Measurements from ENCODE around the gene DNAJB6. TPM values are rescaled to one million over a fixed set of nuclear protein-coding genes. Genes with fewer than 3 reads are reported as not detected.

Gene DNAJB6
- total RNA-seq, 4 donors from 2014 or later = 63.5 to 125 (median 107) TPM

DNA sequence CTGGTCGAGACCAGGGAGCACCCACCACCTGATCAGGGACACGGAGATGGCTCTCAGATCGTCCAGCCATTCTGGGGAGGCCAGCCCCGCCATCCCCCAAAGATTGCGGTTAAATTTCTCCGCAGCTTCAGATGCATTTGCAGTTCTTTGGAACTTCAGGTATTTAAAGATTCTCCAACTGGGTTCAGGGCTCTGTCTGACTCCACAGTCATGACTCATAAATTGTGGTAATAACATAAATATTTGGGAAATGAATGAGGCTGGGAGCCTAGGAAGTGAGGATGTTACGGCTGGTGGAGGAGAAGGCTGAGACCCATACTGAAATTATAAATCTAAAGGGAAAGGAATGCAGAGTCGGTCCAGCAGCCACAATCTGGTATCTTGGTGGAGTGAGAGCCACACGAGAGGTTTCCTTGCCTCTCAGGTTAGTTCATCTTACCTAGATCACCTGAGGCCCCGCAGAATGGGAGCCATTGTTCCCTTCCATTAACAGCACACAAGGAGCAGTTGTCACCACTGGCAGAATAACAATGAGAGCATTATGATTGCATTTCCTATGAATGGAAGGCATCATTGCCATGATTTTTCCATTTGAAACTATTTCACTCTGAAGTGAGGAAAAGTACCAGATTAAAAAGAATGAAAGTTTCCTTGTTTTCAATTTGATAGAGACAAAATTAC, 26.7 kb upstream of the DNAJB6 start:
- TF ChIP-seq, protein P1, sequence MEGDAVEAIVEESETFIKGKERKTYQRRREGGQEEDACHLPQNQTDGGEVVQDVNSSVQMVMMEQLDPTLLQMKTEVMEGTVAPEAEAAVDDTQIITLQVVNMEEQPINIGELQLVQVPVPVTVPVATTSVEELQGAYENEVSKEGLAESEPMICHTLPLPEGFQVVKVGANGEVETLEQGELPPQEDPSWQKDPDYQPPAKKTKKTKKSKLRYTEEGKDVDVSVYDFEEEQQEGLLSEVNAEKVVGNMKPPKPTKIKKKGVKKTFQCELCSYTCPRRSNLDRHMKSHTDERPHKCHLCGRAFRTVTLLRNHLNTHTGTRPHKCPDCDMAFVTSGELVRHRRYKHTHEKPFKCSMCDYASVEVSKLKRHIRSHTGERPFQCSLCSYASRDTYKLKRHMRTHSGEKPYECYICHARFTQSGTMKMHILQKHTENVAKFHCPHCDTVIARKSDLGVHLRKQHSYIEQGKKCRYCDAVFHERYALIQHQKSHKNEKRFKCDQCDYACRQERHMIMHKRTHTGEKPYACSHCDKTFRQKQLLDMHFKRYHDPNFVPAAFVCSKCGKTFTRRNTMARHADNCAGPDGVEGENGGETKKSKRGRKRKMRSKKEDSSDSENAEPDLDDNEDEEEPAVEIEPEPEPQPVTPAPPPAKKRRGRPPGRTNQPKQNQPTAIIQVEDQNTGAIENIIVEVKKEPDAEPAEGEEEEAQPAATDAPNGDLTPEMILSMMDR (IDR thresholded peaks at IDR 0.05) = no peak
- no peak for TF ChIP-seq POLR2A (IDR thresholded peaks at IDR 0.05)
- DNase-seq = no peak
- Histone ChIP-seq H3K9me3 (no peaks in the 10 kb centered on the region), H3K27me3 (no peaks in the 10 kb centered on the region), H3K4me3 (no peak overlapping the region), H3K4me1 (no peaks in the 10 kb centered on the region), H3K27ac (no peak overlapping the region), H3K36me3 (no peaks in the 10 kb centered on the region)
- intact Hi-C loops (cut with DNase I; ENCODE audit: low total_unique reads) = no loop called here

DNA sequence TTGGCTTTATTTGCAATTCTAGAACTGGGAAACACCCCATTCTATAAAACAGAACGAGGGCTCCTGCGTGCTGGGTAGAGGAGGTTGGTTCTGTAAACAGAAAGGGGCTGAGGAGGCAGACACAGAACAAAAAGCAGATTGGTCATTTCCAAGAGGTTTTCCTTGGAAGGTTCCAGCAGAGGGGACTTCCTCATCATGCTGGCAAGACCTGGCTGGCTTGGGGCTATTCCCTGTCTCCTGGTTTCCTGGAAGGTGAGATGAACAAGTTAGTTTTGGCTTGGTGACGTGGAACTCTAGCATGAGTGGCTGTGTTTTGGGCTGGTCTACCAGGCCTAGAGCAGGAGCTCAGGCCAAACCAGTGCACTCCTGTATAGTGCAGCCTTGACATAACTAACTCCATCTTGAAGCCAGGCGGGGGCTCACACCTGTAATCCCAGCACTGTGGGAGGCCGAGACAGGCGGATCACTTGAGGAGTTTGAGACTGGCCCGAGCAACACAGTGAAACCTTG, 26.1 kb upstream of the DNAJB6 start:
- intact Hi-C loops (cut with DNase I; ENCODE audit: low total_unique reads) = no loop called here
- Histone ChIP-seq H3K9me3 (no peaks in the 10 kb centered on the region), H3K4me3 (no peak overlapping the region), H3K4me1 (no peaks in the 10 kb centered on the region), H3K27ac (no peak overlapping the region), H3K36me3 (no peaks in the 10 kb centered on the region), H3K27me3 (no peaks in the 10 kb centered on the region)
- no peak for DNase-seq
- no peak for TF ChIP-seq POLR2A (IDR thresholded peaks at IDR 0.05)
- TF ChIP-seq, protein P1 (IDR thresholded peaks at IDR 0.05) = no peak

DNA sequence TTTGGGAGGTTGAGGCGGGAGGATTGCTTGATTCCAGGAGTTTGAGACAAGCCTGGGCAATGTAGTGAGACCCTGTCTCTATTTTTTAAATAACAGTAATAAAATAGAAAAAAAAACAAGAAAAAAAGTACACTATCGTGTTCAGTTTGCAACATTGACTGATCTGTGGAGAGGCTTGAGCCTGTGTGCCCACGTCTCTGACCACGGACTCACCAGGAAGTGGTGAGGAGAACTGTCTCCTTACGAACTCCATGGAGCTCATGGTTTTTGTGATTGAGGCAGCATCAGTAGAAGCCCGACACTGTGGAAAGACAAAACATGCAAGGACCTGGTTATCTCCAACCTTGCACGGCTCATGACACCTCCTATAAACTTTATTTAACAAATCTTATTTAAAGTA, 23.9 kb upstream of the DNAJB6 start:
- Histone ChIP-seq H3K27ac (no peak overlapping the region), H3K9me3 (no peaks in the 10 kb centered on the region), H3K27me3 (no peaks in the 10 kb centered on the region), H3K4me1 (no peaks in the 10 kb centered on the region), H3K4me3 (no peak overlapping the region), H3K36me3 (no peaks in the 10 kb centered on the region)
- DNase-seq = no peak
- TF ChIP-seq, protein P1 (IDR thresholded peaks at IDR 0.05) = no peak
- TF ChIP-seq POLR2A (IDR thresholded peaks at IDR 0.05) = no peak
- intact Hi-C loops (cut with DNase I; ENCODE audit: low total_unique reads) = no loop called here

DNA sequence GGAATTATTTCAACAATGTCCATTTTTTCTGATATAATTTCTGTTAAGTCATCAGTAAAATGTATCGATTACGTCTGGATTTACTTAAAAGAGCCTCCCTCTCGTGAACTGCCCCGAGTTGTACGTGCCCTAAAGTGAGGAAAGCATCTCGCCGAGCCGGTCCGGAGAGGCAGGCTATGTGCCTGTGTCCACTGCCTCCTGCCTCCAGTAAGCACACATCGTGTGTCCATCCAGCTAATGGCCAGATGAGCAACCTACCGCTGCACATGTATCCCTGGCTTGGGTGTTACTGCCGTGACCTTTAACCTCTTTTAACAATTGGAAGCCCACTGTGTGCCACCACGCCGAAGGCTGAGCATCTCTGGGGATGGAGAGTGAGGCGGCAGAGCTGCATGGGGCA, 23.2 kb upstream of the DNAJB6 start:
- intact Hi-C loops (cut with DNase I; ENCODE audit: low total_unique reads) = no loop called here
- H3K9me3 ChIP-seq = no peaks in the 10 kb centered on the region
- no peaks in the 10 kb centered on the region for H3K27me3 ChIP-seq
- no peaks in the 10 kb centered on the region for H3K36me3 ChIP-seq
- DNase-seq = no peak
- no peak overlapping the region for H3K4me3 ChIP-seq
- no peaks in the 10 kb centered on the region for H3K4me1 ChIP-seq
- TF ChIP-seq POLR2A (IDR thresholded peaks at IDR 0.05) = no peak
- TF ChIP-seq, protein P1 (IDR thresholded peaks at IDR 0.05) = no peak
- H3K27ac ChIP-seq = no peak overlapping the region

DNA sequence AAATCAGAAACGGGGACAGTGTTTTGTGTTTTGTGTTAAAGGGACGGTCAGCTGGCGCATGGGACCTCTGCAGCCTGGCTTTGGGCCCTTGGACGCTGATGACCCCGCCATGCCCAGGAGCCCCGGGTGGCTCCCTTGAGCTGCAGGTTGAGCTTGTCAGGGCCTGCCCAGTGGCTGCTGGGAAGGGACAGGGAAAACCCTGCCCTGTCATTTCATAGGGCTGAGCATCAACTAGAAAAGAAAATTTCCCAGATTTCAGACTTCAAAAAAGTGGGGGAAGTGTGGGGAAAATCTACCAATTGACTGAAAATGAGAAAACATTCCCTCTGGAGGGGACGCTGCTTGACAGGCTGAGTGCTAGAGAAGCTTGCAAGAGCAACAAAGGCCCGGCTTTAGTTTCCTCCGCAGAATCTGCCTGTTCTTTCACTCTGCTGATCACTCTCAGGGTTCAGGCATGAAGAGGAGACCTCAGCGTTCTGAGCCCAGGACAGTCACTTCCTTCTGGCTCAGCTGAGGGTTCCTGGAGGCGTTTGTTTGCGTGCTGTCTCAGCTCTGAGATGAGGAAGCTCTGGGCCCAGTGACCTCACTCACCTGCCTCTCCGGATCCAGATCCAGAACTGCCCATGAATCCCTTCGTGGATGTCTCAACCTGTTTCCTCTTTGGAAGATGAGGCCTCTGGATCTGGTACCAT, 18.6 kb upstream of the DNAJB6 start:
- no peaks in the 10 kb centered on the region for H3K4me1 ChIP-seq
- intact Hi-C loops (cut with DNase I; ENCODE audit: low total_unique reads) = no loop called here
- no peaks in the 10 kb centered on the region for H3K36me3 ChIP-seq
- no peaks in the 10 kb centered on the region for H3K9me3 ChIP-seq
- H3K27me3 ChIP-seq = no peaks in the 10 kb centered on the region
- H3K4me3 ChIP-seq = no peak overlapping the region
- no peak for DNase-seq
- no peak overlapping the region for H3K27ac ChIP-seq
- TF ChIP-seq, protein P1 (IDR thresholded peaks at IDR 0.05) = no peak
- TF ChIP-seq POLR2A (IDR thresholded peaks at IDR 0.05) = no peak

Data from uterus (tissue), 4 donors.